GM12874 (cell line): ENCODE data around the gene TBC1D9B.

ENCODE experiments used
- CTCF ChIP-seq: IDR thresholded peaks from 2 replicates; pipeline ENCODE4 v1.5.1; 2011; ENCODE audit warnings: low read depth, mild to moderate bottlenecking, control low read depth, low read length, moderate library complexity; ENCODE audit not compliant: insufficient read depth

Gene TBC1D9B

GRCh38 chr5:179882338-179882737, 25.4 kb downstream of the TBC1D9B start:
- TF ChIP-seq CTCF, result no peak

DNA sequence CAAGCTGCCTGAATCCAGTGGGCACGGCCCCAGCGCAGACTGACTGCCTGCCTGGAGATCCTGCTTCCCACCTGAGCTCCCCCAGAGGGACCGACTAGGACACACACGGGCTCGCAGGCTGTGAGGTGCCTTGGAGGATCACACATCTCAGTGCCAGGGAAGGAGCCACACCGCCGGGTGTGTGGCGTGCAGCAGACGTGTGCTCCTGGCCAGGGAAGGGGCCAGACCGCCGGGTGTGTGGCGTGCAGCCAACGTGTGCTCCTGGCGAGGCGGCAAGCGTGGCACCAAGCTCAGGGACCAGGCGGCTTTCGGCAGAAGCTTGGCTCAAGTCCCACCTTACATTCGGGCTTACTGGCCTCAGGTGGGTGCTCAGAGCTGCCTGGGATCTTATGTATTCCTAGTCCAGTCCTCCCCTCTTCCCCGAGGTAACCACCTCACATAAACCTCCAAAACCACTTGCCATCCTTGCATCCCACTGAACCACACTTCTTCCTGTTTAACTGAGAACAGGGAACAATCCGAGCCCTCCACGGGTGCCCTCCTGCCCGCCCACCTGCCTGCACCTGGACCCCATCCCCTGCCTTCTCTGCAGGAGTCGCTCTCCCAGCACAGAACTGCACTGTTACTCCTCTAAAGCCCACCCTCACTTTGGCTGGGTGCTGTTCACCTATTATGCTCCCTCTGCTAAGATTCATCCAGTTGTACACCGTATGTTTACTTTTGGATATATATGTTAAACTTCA, 26.7 kb downstream of the TBC1D9B start:
- TF ChIP-seq CTCF, result no peak

GRCh38 chr5:179880066-179880650, 27.5 kb downstream of the TBC1D9B start:
- no peak for TF ChIP-seq CTCF

GRCh38 chr5:179879690-179880010, 28.0 kb downstream of the TBC1D9B start:
- TF ChIP-seq CTCF, result no peak

- TF ChIP-seq CTCF, result no peak
Observed at GRCh38 chr5:179879003-179879689, 28.6 kb downstream of the TBC1D9B start.

DNA sequence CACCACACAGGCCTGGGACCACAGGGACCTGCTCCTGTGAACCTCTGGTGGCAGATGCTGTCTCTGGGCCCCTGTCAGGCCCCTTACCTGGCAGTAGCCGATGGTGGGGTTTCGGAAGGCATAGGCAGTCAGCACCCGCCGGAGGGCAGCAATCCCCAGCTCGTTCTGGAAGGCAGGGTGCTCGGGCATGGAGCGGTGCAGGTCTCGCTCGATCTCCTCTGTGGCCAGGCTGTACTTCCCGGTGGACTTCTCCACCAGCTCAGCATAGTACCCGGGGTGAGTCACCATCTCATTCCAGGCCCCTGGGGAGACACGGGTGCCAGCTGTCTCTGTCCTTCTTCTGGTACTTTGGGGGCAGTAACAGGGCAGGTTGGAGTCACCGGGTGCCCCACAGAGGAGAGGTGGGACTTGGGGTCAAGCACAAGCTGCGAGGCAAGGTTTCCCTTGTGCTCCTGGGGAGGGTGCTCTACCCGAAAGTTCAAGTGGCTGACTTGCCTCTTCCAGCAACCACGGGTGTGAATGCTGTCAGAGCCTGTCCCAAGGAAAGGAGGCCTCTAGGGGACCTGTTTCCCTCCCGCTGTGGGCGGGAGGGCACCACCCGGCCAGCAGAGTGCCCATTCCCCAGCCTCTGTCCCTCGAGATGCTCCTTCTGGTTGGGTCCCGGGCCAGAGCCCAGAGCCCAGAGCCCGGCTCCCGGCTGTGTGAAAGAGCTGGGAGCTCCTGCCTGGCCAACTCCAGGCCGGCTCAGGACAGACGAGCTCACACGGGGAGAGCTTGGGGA, 29.3 kb downstream of the TBC1D9B start:
- TF ChIP-seq CTCF, result no peak

GRCh38 chr5:179876610-179876952, 31.1 kb downstream of the TBC1D9B start:
- no peak for TF ChIP-seq CTCF
